HG03521 (cell line): ENCODE data around the gene TPX2.
"Not testable (repeated sequence)": the region's sequence is repeated elsewhere in the genome, so short reads cannot be mapped to it uniquely, and the experiment has no call there.

Experiments
- ATAC-seq: cut with Tn5 transposase; IDR thresholded peaks from one replicate; pipeline ENCODE4 v1.9.1; 2021; ENCODE audit warnings: mild to moderate bottlenecking, moderate library complexity; ENCODE audit not compliant: unreplicated experiment

Gene TPX2

GRCh38 chr20:31718952-31719643 is 20.0 kb upstream of the TPX2 start:
- ATAC-seq: no peak

GRCh38 chr20:31719644-31720485 is 19.2 kb upstream of the TPX2 start:
- ATAC-seq: no peak

GRCh38 chr20:31720486-31721407 is 18.3 kb upstream of the TPX2 start:
- ATAC-seq: no peak

DNA sequence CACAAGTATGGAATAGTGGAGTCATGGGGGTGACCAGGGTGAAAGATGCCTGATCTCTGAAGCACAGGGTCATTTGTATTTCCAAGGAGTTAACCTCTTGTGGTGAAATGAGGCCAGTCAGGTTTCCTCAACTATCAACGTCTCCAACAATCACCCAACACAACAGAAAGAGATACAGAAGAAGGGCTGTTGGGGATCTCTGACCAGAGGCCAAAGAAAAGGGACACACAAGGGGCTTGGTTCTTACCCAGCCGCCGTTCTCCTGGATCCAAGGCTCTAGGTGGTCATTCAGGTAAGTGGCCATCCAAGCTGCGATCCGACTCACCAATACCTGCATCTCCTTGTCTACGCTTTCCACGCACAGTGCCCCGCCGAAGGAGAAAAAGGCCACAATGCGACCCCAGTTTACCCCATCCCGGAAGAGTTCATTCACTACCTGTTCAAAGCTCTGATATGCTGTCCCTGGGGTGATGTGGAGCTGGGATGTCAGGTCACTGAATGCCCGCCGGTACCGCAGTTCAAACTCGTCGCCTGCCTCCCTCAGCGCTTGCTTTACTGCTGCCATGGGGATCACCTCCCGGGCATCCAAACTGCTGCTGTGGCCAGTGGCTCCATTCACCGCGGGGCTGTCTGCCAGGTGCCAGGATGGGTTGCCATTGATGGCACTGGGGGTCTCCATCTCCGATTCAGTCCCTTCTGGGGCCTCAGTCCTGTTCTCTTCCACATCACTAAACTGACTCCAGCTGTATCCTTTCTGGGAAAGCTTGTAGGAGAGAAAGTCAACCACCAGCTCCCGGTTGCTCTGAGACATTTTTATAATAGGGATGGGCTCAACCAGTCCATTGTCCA is 17.5 kb upstream of the TPX2 start:
- ATAC-seq: no peak

- peak; percentile 7 for ATAC-seq
Measured at GRCh38 chr20:31722257-31723068, 16.6 kb upstream of the TPX2 start, which contains the start of gene BCL2L1. BCL2L1 (minus strand) TSS chr20:31722868; CDS start chr20:31722218, 650 bp downstream.

GRCh38 chr20:31723069-31723318 is 16.1 kb upstream of the TPX2 start:
- peak; percentile 0 for ATAC-seq

GRCh38 chr20:31723319-31724078 is 15.6 kb upstream of the TPX2 start:
- peak; percentile 90 for ATAC-seq

GRCh38 chr20:31731321-31731717 is 7.8 kb upstream of the TPX2 start:
- no peak for ATAC-seq

DNA sequence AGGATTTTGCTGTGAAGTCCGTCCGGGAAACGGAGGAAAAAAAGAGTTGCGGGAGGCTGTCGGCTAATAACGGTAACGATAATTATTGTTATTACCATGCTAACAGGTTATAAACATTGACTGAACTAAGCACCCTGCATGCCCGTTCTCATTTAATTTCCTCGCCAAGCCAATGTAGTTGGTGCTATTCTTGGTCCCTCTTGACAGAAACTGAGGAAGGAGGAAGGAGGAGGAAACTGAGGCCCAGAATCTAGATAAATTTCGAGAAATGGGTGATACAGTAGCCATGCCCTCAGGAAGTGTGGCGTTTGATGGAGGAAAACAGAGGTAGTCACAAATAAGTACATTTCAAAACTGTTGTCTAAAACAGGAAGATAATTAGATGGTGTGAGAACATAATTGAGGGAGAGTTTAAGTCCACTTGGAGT is 474 bp downstream of the TPX2 start:
- ATAC-seq: no peak

- no peak for ATAC-seq
Measured at GRCh38 chr20:31740208-31740607, 1.1 kb downstream of the TPX2 start.

DNA sequence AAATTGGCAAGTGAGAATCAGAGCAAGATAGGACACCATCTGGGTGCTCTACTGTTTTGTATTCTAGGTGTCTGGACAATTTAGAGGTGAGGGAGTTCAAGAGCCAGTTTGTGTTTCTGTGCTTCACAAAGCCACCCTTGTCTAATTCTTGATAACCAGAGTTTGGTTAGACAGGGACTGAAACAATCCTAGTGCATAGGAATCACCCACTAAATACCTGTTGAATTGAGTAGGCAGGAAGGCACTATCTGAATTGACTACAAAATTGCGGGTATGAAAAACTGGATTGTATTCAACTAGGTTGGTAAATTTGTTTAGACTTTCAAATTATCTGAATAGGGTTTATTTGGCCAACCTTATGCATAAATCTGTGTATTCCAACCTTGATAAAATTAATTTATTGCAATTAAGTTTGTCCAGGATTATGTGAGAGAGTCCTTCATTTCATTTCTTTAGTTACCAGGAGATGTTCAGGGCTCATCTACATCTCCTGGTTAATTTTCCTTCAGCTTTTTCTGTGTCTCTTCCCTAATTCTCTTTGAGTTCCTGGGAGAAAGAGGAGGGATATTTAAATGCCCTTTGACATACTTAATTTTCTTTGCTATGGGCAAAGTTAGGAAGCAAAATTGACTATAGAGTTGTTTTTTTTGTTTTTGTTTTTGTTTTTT is 1.7 kb downstream of the TPX2 start:
- ATAC-seq: no peak

GRCh38 chr20:31746068-31746878 is 7.2 kb downstream of the TPX2 start:
- no peak for ATAC-seq

DNA sequence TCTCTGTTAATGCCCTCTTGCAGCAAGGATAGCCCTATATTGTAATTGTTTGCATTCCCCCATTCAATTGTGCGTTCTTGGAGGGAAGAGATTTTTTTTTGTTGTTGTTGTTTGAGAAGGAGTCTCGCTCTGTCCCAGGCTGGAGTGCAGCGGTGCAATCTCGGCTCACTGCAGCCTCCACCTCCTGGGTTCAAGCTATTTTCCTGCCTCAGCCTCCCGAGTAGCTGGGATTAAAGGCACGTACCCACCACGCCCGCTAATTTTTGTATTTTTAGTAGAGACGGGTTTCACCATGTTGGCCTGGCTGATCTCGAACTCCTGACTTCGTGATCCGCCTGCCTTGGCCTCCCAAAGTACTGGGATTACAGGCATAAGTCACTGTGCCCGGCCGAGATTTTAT is 7.9 kb downstream of the TPX2 start:
- not testable (repeated sequence) for ATAC-seq

- no peak for ATAC-seq
Measured at GRCh38 chr20:31747640-31748039, 8.6 kb downstream of the TPX2 start.

DNA sequence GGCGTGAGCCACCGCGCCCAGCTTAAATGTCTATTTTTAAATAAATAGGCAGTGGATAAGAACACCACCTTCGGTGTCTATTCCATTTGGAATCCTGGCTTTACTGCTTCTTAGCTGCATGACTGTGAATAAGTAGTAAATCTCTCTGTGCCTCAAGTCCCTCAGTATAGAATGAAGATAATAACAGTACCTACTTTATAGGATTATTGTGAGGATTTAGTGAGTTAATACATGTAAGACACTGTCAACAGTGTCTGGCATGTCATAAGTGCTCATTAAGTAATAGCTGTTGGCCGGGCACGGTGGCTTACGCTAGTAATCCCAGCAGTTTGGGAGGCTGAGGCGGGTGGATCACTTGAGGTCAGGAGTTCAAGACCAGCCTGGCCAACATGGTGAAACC is 10.1 kb downstream of the TPX2 start:
- ATAC-seq: no peak

DNA sequence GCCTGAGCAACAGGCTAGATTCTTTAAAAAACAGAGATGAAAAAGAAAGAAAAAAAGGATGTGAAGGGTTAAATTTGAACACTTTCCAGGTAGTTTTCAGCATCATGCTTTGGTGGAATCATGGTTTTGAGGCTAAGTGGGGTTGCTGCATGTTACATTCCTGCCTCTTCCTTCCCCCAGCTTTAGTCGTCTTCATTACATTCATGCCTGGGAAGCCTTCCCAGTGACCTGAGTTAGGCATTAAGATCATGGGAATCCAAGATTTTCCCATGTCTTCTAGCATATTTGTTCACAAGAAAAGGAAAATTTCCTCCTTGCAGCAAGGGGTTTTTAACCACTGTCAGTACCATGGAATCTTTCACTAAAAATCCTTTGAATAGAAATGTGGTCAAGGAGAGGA is 12.0 kb downstream of the TPX2 start:
- no peak for ATAC-seq

GRCh38 chr20:31757254-31757653 is 18.2 kb downstream of the TPX2 start:
- no peak for ATAC-seq

DNA sequence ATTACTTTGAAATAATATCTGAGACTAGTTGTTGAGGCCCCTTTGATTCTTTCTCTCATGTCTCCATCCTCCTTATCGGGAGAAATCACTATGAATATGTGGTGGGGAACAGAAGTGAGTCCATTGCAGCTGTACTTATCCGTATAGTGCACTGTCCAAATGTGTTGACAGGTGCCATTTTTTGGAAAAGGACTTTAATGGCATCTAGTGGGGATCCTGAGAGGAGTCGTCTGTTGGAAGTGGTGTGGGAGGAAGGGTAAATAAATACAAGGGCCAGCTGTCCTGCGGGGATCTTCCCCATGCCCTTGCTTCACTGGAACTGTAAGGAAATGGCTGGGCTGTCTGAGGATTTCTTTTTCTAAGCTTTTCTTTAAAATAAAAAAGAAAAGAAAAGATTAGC is 19.4 kb downstream of the TPX2 start:
- no peak for ATAC-seq
